ENCODE measurements around the gene ATF6.
"Not testable (repeated sequence)": the region's sequence is repeated elsewhere in the genome, so short reads cannot be mapped to it uniquely, and the experiment has no call there.

Gene ATF6

GRCh38 chr1:161826478-161826877, 60.4 kb downstream of the ATF6 start:
- no peak for DNase-seq (ENCODE audit: low read depth in 1 of 2, low spot score in 1 of 2)

- DNase-seq (ENCODE audit: low read depth in 1 of 2, low spot score in 1 of 2): no peak
Measured at GRCh38 chr1:161827786-161828185, 61.7 kb downstream of the ATF6 start.

- DNase-seq (ENCODE audit: low read depth in 1 of 2, low spot score in 1 of 2): not testable (repeated sequence)
Measured at GRCh38 chr1:161832299-161832907, 66.3 kb downstream of the ATF6 start.

GRCh38 chr1:161834967-161835550, 68.9 kb downstream of the ATF6 start:
- DNase-seq (ENCODE audit: low read depth in 1 of 2, low spot score in 1 of 2): no peak

- no peak for DNase-seq (ENCODE audit: low read depth in 1 of 2, low spot score in 1 of 2)
Measured at GRCh38 chr1:161836018-161836417, 69.9 kb downstream of the ATF6 start.

GRCh38 chr1:161838362-161838761, 72.2 kb downstream of the ATF6 start:
- DNase-seq (ENCODE audit: low read depth in 1 of 2, low spot score in 1 of 2): no peak

- DNase-seq (ENCODE audit: low read depth in 1 of 2, low spot score in 1 of 2): no peak
Measured at GRCh38 chr1:161838885-161839284, 72.8 kb downstream of the ATF6 start.

- DNase-seq (ENCODE audit: low read depth in 1 of 2, low spot score in 1 of 2): no peak
Measured at GRCh38 chr1:161839591-161839990, 73.5 kb downstream of the ATF6 start.

GRCh38 chr1:161840363-161840762, 74.2 kb downstream of the ATF6 start:
- no peak for DNase-seq (ENCODE audit: low read depth in 1 of 2, low spot score in 1 of 2)

- DNase-seq (ENCODE audit: low read depth in 1 of 2, low spot score in 1 of 2): no peak
Measured at GRCh38 chr1:161843156-161843555, 77.0 kb downstream of the ATF6 start.

GRCh38 chr1:161844696-161845095, 78.6 kb downstream of the ATF6 start:
- DNase-seq (ENCODE audit: low read depth in 1 of 2, low spot score in 1 of 2): no peak

- no peak for DNase-seq (ENCODE audit: low read depth in 1 of 2, low spot score in 1 of 2)
Measured at GRCh38 chr1:161848676-161849075, 82.6 kb downstream of the ATF6 start.

- DNase-seq (ENCODE audit: low read depth in 1 of 2, low spot score in 1 of 2): no peak
Measured at GRCh38 chr1:161849518-161849917, 83.4 kb downstream of the ATF6 start.

- no peak for DNase-seq (ENCODE audit: low read depth in 1 of 2, low spot score in 1 of 2)
Measured at GRCh38 chr1:161855260-161855659, 89.1 kb downstream of the ATF6 start.

- DNase-seq (ENCODE audit: low read depth in 1 of 2, low spot score in 1 of 2): no peak
Measured at GRCh38 chr1:161858271-161858670, 92.2 kb downstream of the ATF6 start.

GRCh38 chr1:161863549-161863948, 97.4 kb downstream of the ATF6 start:
- DNase-seq (ENCODE audit: low read depth in 1 of 2, low spot score in 1 of 2): no peak

- no peak for DNase-seq (ENCODE audit: low read depth in 1 of 2, low spot score in 1 of 2)
Measured at GRCh38 chr1:161864577-161864976, 98.5 kb downstream of the ATF6 start.

GRCh38 chr1:161866241-161866640, 100.1 kb downstream of the ATF6 start:
- no peak for DNase-seq (ENCODE audit: low read depth in 1 of 2, low spot score in 1 of 2)

- DNase-seq (ENCODE audit: low read depth in 1 of 2, low spot score in 1 of 2): no peak
Measured at GRCh38 chr1:161868832-161869231, 102.7 kb downstream of the ATF6 start.

- no peak for DNase-seq (ENCODE audit: low read depth in 1 of 2, low spot score in 1 of 2)
Measured at GRCh38 chr1:161869291-161869690, 103.2 kb downstream of the ATF6 start.

- no peak for DNase-seq (ENCODE audit: low read depth in 1 of 2, low spot score in 1 of 2)
Measured at GRCh38 chr1:161872506-161872905, 106.4 kb downstream of the ATF6 start.

- DNase-seq (ENCODE audit: low read depth in 1 of 2, low spot score in 1 of 2): no peak
Measured at GRCh38 chr1:161879261-161879660, 113.1 kb downstream of the ATF6 start.

- DNase-seq (ENCODE audit: low read depth in 1 of 2, low spot score in 1 of 2): no peak
Measured at GRCh38 chr1:161884475-161884874, 118.4 kb downstream of the ATF6 start.

Measured in activated T-helper 1 cell treated with anti-CD3 and anti-CD28 coated beads, Interleukin-2, amount 50 U/mL, for 16 hours (primary cell).